DOHH2 (cell line): ENCODE results near the gene CMTM4.
"Not testable (repeated sequence)": the region's sequence is repeated elsewhere in the genome, so short reads cannot be mapped to it uniquely, and the experiment has no call there.

Source experiments
- H3F3A ChIP-seq: fragments of 200-600 bp; sonication (generic), shearing (Covaris generic); 2 replicates; pipeline ENCODE4 v1.6.0; 2016; ENCODE audit warnings: antibody characterized with exemption, mild to moderate bottlenecking; ENCODE audit not compliant: control insufficient read depth, insufficient read depth
- H3K27ac ChIP-seq: fragments of 200-600 bp; sonication (generic); 2 replicates; pipeline ENCODE4 v1.5.1; 2014; ENCODE audit warnings: low read depth, mild to moderate bottlenecking, low read length, moderate library complexity
- H3K27me3 ChIP-seq: fragments of 200-600 bp; sonication (generic); 2 replicates; pipeline ENCODE4 v1.6.1; 2014; ENCODE audit warnings: mild to moderate bottlenecking, low read length, mixed read lengths; ENCODE audit not compliant: control insufficient read depth
- H3K36me3 ChIP-seq: fragments of 200-600 bp; sonication (generic); 2 replicates; pipeline ENCODE4 v1.6.1; 2014; ENCODE audit warnings: mild to moderate bottlenecking, low read length, moderate library complexity, mixed read lengths; ENCODE audit not compliant: control insufficient read depth
- H3K4me1 ChIP-seq: fragments of 200-600 bp; sonication (generic); 2 replicates; pipeline ENCODE4 v1.6.1; 2014; ENCODE audit warnings: mild to moderate bottlenecking, low read length, mixed read lengths; ENCODE audit not compliant: control insufficient read depth
- H3K4me2 ChIP-seq: fragments of 200-600 bp; sonication (generic); 2 replicates; pipeline ENCODE4 v1.6.0; 2014; ENCODE audit warnings: mild to moderate bottlenecking, low read length, moderate library complexity
- H3K4me3 ChIP-seq: fragments of 200-600 bp; sonication (generic); 2 replicates; pipeline ENCODE4 v1.5.1; 2014; ENCODE audit warnings: mild to moderate bottlenecking, low read length, mixed read lengths
- H3K79me2 ChIP-seq: fragments of 200-600 bp; sonication (generic); 2 replicates; pipeline ENCODE4 v1.6.1; 2014; ENCODE audit warnings: mild to moderate bottlenecking, low read length, mixed read lengths; ENCODE audit not compliant: control insufficient read depth
- H3K9me2 ChIP-seq: fragments of 200-600 bp; sonication (generic); replicated peaks from 2 replicates; pipeline ENCODE4 v1.6.1; 2014; ENCODE audit warnings: mild to moderate bottlenecking, low read length, mixed read lengths; ENCODE audit not compliant: control insufficient read depth
- H3K9me3 ChIP-seq: fragments of 200-600 bp; sonication (generic); 2 replicates; pipeline ENCODE4 v1.6.1; 2014; ENCODE audit warnings: antibody characterized with exemption, low read length, mixed read lengths; ENCODE audit not compliant: control insufficient read depth, insufficient read depth
- H4K20me1 ChIP-seq: fragments of 200-600 bp; sonication (generic); 2 replicates; pipeline ENCODE4 v1.6.0; 2014; ENCODE audit warnings: low read depth, mild to moderate bottlenecking, antibody characterized with exemption, low read length, moderate library complexity; ENCODE audit not compliant: control insufficient read depth, insufficient read depth
- CTCF ChIP-seq: fragments of 200-600 bp; sonication (generic); IDR thresholded peaks from one replicate; pipeline ENCODE4 v1.5.1; 2014; ENCODE audit warnings: antibody characterized with exemption, mild to moderate bottlenecking, low read depth, low read length; ENCODE audit not compliant: poor library complexity, severe bottlenecking
- EZH2phosphoT487 ChIP-seq: fragments of 200-600 bp; sonication (generic); IDR thresholded peaks from 2 replicates; pipeline ENCODE4 v1.6.1; 2017; ENCODE audit warnings: borderline replicate concordance, mild to moderate bottlenecking, antibody characterized with exemption, low read length, moderate library complexity, mixed read lengths

The CMTM4 gene

GRCh38 chr16:66614161-66614802, 82.3 kb downstream of the CMTM4 start:
- no peak overlapping the region for H3K27ac ChIP-seq
- no peak for TF ChIP-seq EZH2phosphoT487
- TF ChIP-seq CTCF, result no peak
- no peaks in the 10 kb centered on the region; the same call in 1 of the 2 replicates for H4K20me1 ChIP-seq
- H3K9me3 ChIP-seq, result no peaks in the 10 kb centered on the region
- no peak overlapping the region for H3K4me3 ChIP-seq
- H3K27me3 ChIP-seq, result no peaks in the 10 kb centered on the region
- H3K4me1 ChIP-seq, result peaks cover 18% of the 10 kb centered on the region
- H3F3A ChIP-seq, result no peaks in the 10 kb centered on the region
- H3K9me2 ChIP-seq, result no peaks in the 10 kb centered on the region
- H3K4me2 ChIP-seq, result no peak overlapping the region
- H3K36me3 ChIP-seq, result peaks cover 31% of the 10 kb centered on the region
- no peaks in the 10 kb centered on the region for H3K79me2 ChIP-seq

GRCh38 chr16:66612422-66612821, 84.1 kb downstream of the CMTM4 start:
- no peak overlapping the region for H3K27ac ChIP-seq
- no peak for TF ChIP-seq EZH2phosphoT487
- no peak for TF ChIP-seq CTCF
- no peaks in the 10 kb centered on the region for H3K79me2 ChIP-seq
- H3K9me3 ChIP-seq, result no peaks in the 10 kb centered on the region
- H3F3A ChIP-seq, result peaks cover 1% of the 10 kb centered on the region; the same call in 1 of the 2 replicates
- no peak overlapping the region for H3K4me3 ChIP-seq
- H3K27me3 ChIP-seq, result no peaks in the 10 kb centered on the region
- H3K4me2 ChIP-seq, result no peak overlapping the region
- H3K36me3 ChIP-seq, result peaks cover 38% of the 10 kb centered on the region
- no peaks in the 10 kb centered on the region for H3K9me2 ChIP-seq
- H4K20me1 ChIP-seq, result peaks cover 2% of the 10 kb centered on the region; the same call in 1 of the 2 replicates
- H3K4me1 ChIP-seq, result peaks cover 15% of the 10 kb centered on the region

- not testable (repeated sequence) for H4K20me1 ChIP-seq, H3K27ac ChIP-seq
- H3K36me3 ChIP-seq, result peaks cover 38% of the 10 kb centered on the region
These were observed 84.6 kb downstream of the CMTM4 start for GRCh38 chr16:66611911-66612310.

GRCh38 chr16:66610111-66610820, 86.3 kb downstream of the CMTM4 start:
- TF ChIP-seq EZH2phosphoT487 (no peak), CTCF (no peak)
- Histone ChIP-seq H3K9me3 (no peaks in the 10 kb centered on the region), H4K20me1 (peaks cover 7% of the 10 kb centered on the region)

More at GRCh38 chr16:66611911-66612310, 84.6 kb downstream of the CMTM4 start:
- not testable (repeated sequence) for H3K9me3 ChIP-seq, H3F3A ChIP-seq, H3K4me2 ChIP-seq, H3K79me2 ChIP-seq, H3K9me2 ChIP-seq, H3K4me3 ChIP-seq, H3K27me3 ChIP-seq
- H3K4me1 ChIP-seq, result peaks cover 20% of the 10 kb centered on the region

More at GRCh38 chr16:66610111-66610820, 86.3 kb downstream of the CMTM4 start:
- Histone ChIP-seq H3K27ac (no peak overlapping the region), H3K79me2 (peaks cover 11% of the 10 kb centered on the region), H3K4me2 (no peak overlapping the region), H3K27me3 (no peaks in the 10 kb centered on the region), H3K36me3 (peaks cover 38% of the 10 kb centered on the region), H3F3A (peaks cover 8% of the 10 kb centered on the region; the same call in 1 of the 2 replicates), H3K9me2 (no peaks in the 10 kb centered on the region), H3K4me3 (no peak overlapping the region), H3K4me1 (peaks cover 35% of the 10 kb centered on the region)
